Sigmoid colon (tissue), 7 donors: ENCODE results near the gene CCDC172. TPM values are rescaled to one million over a fixed set of nuclear protein-coding genes. Genes with fewer than 3 reads are reported as not detected.

Source experiments
- DNase-seq: peaks from one replicate; pipeline ENCODE4 v3.0.0-alpha.2; 2019
- H3K27ac ChIP-seq, 4 donors: fragments of 200-600 bp; sonication (generic); one replicate each; pipeline ENCODE4 v1.5.1; 2016 to 2019; ENCODE audit warnings: mild to moderate bottlenecking in 1 of 4
- H3K27me3 ChIP-seq, 3 donors: fragments of 200-600 bp; sonication (generic); one replicate each; pipeline ENCODE4 v1.5.1; 2019; ENCODE audit warnings: mild to moderate bottlenecking in 1 of 3
- H3K36me3 ChIP-seq, 4 donors: fragments of 200-600 bp; sonication (generic); one replicate each; pipeline ENCODE4 v1.5.1; 2016 to 2019
- H3K4me1 ChIP-seq, 4 donors: fragments of 200-600 bp; sonication (generic); one replicate each; pipeline ENCODE4 v1.5.1; 2017 to 2019
- H3K4me3 ChIP-seq, 4 donors: fragments of 200-600 bp; sonication (generic); one replicate each; pipeline ENCODE4 v1.5.1; 2017 to 2019; ENCODE audit warnings: mild to moderate bottlenecking in 2 of 4, moderate library complexity in 1 of 4
- H3K9me3 ChIP-seq, 4 donors: fragments of 200-600 bp in 3 of 4; sonication (generic) in 3 of 4; one replicate each; pipeline versions ENCODE4 v1.5.1 to v1.6.1; 2013 to 2019
- CTCF ChIP-seq, 4 experiments: fragments of 450-650 bp in 3 of 4; fragments of 200-600 bp in 1 of 4; IDR thresholded peaks; one replicate each; pipeline ENCODE4 v1.5.1; 2016 to 2019; ENCODE audit warnings: antibody characterized with exemption in 4 of 4, mild to moderate bottlenecking in 3 of 4, moderate library complexity in 2 of 4
- EP300 ChIP-seq, 4 donors: sonication (generic); formaldehyde crosslinking; IDR thresholded peaks; one replicate each; pipeline ENCODE4 v1.6.1; 2017; ENCODE audit warnings: antibody characterized with exemption in 4 of 4
- POLR2A ChIP-seq, 2 donors: fragments of 450-650 bp; IDR thresholded peaks; one replicate each; pipeline ENCODE4 v1.6.1; 2016; ENCODE audit warnings: antibody characterized with exemption in 2 of 2, mild to moderate bottlenecking in 2 of 2, moderate library complexity in 2 of 2
- POLR2AphosphoS5 ChIP-seq, 4 donors: sonication (generic); formaldehyde crosslinking; IDR thresholded peaks; one replicate each; pipeline ENCODE4 v1.6.1; 2017; ENCODE audit warnings: antibody characterized with exemption in 4 of 4
- WGBS, 2 donors: extraction: QIAGEN DNeasy Blood & Tissue Kit; methylation state at CpG; one replicate each; pipeline ENCODE4 v1.1.7; 2013; 5-methylcytosine and 5-hydroxymethylcytosine counted together
- intact Hi-C: fragments of 100-400 bp; cut with DNase I; formaldehyde crosslinking; loops from one replicate; pipeline ENCODE4 v1.15.1; 2023
- polyA plus RNA-seq, 3 donors: library from polyadenylated mRNA; stranded (reverse); fragments of 200-250 nt; gene quantifications; one replicate each; pipeline ENCODE4 v1.2.3, GENCODE V29; 2013
- small RNA-seq, 3 donors: library from RNA; depleted of rRNA; stranded (forward); fragments of <200 nt; gene quantifications; one replicate each; pipeline ENCODE3, GENCODE V24; 2016
- total RNA-seq, 4 donors: library from RNA; depleted of rRNA; stranded (reverse); fragments of >200 nt; gene quantifications; one replicate each; pipeline ENCODE4 v1.1.0, GENCODE V29; 2016
- donor health status: healthy with polysubstance abuse.
- donor health status: Bipolar disorder and iron deficiency.
- donor health status: healthy.

Gene CCDC172
- total and polyA plus RNA-seq, 7 donors: not detected

GRCh38 chr10:116418389-116418788, 94.1 kb downstream of the CCDC172 start:
- Histone ChIP-seq H3K36me3 (no peaks in the 10 kb centered on the region), H3K9me3 (no peaks in the 10 kb centered on the region), H3K27me3 (no peaks in the 10 kb centered on the region), H3K4me1 (no peaks in the 10 kb centered on the region), H3K4me3 (no peak overlapping the region), H3K27ac (no peak overlapping the region)
- intact Hi-C loops: no loop called here
- DNase-seq: no peak
- WGBS, 2 donors: 71% methylated on average over 1 of the region's 1 CpG
- TF ChIP-seq POLR2AphosphoS5 (IDR thresholded peaks at IDR 0.05) (no peak), POLR2A (IDR thresholded peaks at IDR 0.05) (no peak), EP300 (IDR thresholded peaks at IDR 0.05) (no peak), CTCF (IDR thresholded peaks at IDR 0.05) (no peak)

GRCh38 chr10:116421815-116422214, 97.6 kb downstream of the CCDC172 start:
- DNase-seq: no peak
- Histone ChIP-seq H3K27me3 (no peaks in the 10 kb centered on the region), H3K4me1 (no peaks in the 10 kb centered on the region), H3K36me3 (no peaks in the 10 kb centered on the region), H3K4me3 (no peak overlapping the region), H3K9me3 (no peaks in the 10 kb centered on the region), H3K27ac (no peak overlapping the region)
- TF ChIP-seq EP300 (IDR thresholded peaks at IDR 0.05): no peak
- TF ChIP-seq POLR2A (IDR thresholded peaks at IDR 0.05): no peak
- no peak for TF ChIP-seq CTCF (IDR thresholded peaks at IDR 0.05)
- no peak for TF ChIP-seq POLR2AphosphoS5 (IDR thresholded peaks at IDR 0.05)
- intact Hi-C loops: no loop called here
- WGBS, 2 donors: 89 to 92% methylated on average over 1 of the region's 1 CpG

GRCh38 chr10:116427671-116428070, 103.4 kb downstream of the CCDC172 start, which contains the start of gene PNLIPRP3:
PNLIPRP3 (plus strand) TSS chr10:116427847; CDS start chr10:116428013, 166 bp downstream.
- Histone ChIP-seq H3K9me3 (no peaks in the 10 kb centered on the region), H3K4me3 (no peak within 1 kb of the TSS), H3K27me3 (no peaks in the 10 kb centered on the region), H3K27ac (no peak within 1 kb of the TSS), H3K36me3 (no peaks in the 10 kb centered on the region), H3K4me1 (no peaks in the 10 kb centered on the region)
- WGBS, 2 donors: 58 to 76% methylated on average over 2 of the region's 2 CpGs
- intact Hi-C loops: no loop called here
- DNase-seq: no peak
- TF ChIP-seq POLR2A (IDR thresholded peaks at IDR 0.05) (no peak), POLR2AphosphoS5 (IDR thresholded peaks at IDR 0.05) (no peak), CTCF (IDR thresholded peaks at IDR 0.05) (no peak), EP300 (IDR thresholded peaks at IDR 0.05) (no peak)

- Histone ChIP-seq H3K27ac (no peak overlapping the region), H3K4me1 (no peaks in the 10 kb centered on the region), H3K27me3 (no peaks in the 10 kb centered on the region), H3K9me3 (no peaks in the 10 kb centered on the region), H3K36me3 (no peaks in the 10 kb centered on the region), H3K4me3 (no peak overlapping the region)
- intact Hi-C loops: no loop called here
- WGBS, 2 donors: 54 to 76% methylated on average over 4 of the region's 4 CpGs
- TF ChIP-seq POLR2A (IDR thresholded peaks at IDR 0.05) (no peak), EP300 (IDR thresholded peaks at IDR 0.05) (no peak)
- no peak for DNase-seq
These were observed 105.2 kb downstream of the CCDC172 start for GRCh38 chr10:116429288-116429977.

Small RNA genes lying within 50 kb of the gene (small RNA-seq; reads per million reads assigned to genes)
- gene SNRPGP6: 0 reads per million in 3 donors

Other genes starting within 250 kb of the CCDC172 start
- gene GFRA1, start 51.2 kb upstream of the CCDC172 start, total RNA-seq: 100 to 1,000 TPM in 1 of 4 donors, 10 to 100 TPM in 3; 38.9 to 115 (median 69.1) TPM
- gene GFRA1, start 51.2 kb upstream of the CCDC172 start, polyA plus RNA-seq: 1 to 10 TPM in 2 of 3 donors, under 1 TPM in 1; under 0.01 to 6.3 (median 1.8) TPM
- under 1 TPM in 1 of 4 donors, not detected in 3; 0.54 TPM for gene PNLIPRP3, start 103.4 kb downstream of the CCDC172 start, total RNA-seq
- not detected for gene PNLIPRP3, start 103.4 kb downstream of the CCDC172 start, polyA plus RNA-seq
- gene PNLIP, start 221.5 kb downstream of the CCDC172 start, total RNA-seq: not detected
- 1 to 10 TPM in 1 of 3 donors, not detected in 2; 4.2 TPM for gene PNLIP, start 221.5 kb downstream of the CCDC172 start, polyA plus RNA-seq